ENCODE data around the gene SCG2. TPM values are rescaled to one million over a fixed set of nuclear protein-coding genes. Genes with fewer than 3 reads are reported as not detected.

SCG2 gene
- total RNA-seq, 1 donor from 2014 or later, result 5.6 TPM

DNA sequence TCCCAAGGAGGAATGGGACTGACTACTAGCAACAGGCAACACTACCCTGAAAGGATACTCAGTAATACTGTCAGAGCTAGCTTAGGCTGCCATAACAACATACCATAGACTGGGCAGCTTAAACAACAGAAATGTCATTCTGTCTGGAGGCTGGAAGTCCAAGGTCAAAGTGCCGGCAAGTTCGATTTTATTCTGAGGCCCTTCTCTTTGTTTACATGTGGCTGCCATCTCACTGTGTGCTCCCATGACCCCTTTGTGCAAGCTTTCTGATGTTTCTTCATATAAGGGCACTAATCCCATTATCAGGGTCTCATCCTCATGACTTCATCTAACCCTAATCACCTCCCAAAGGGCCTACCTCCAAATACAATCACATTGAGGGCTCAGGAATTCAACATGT is 30.7 kb upstream of the SCG2 start:
- Histone ChIP-seq H3K4me2 (ENCODE audit: low read length) (no peak overlapping the region), H3K9me3 (ENCODE audit: insufficient read depth, low read depth, low read length) (no peaks in the 10 kb centered on the region), H3K79me2 (ENCODE audit: insufficient read depth, low read length) (no peaks in the 10 kb centered on the region), H3K9ac (ENCODE audit: low read length) (no peak overlapping the region), H3K27me3 (ENCODE audit: insufficient read depth, low read length) (peaks cover 2% of the 10 kb centered on the region), H3K36me3 (ENCODE audit: insufficient read depth, low read length) (no peaks in the 10 kb centered on the region), H2AFZ (ENCODE audit: low read depth, low read length) (no peak overlapping the region), H4K20me1 (ENCODE audit: insufficient read depth, low read length) (no peaks in the 10 kb centered on the region), H3K4me1 (ENCODE audit: insufficient read depth, low read length) (no peaks in the 10 kb centered on the region), H3K4me3 (ENCODE audit: insufficient read depth, low read depth, low read length) (no peak overlapping the region), H3K27ac (ENCODE audit: low read depth, low read length) (no peak overlapping the region)
- DNase-seq (ENCODE audit: low read depth), result no peak
- H3K4me3 Mint-ChIP-seq (ENCODE audit: unreplicated experiment), result no peak overlapping the region
- TF ChIP-seq, protein P1, sequence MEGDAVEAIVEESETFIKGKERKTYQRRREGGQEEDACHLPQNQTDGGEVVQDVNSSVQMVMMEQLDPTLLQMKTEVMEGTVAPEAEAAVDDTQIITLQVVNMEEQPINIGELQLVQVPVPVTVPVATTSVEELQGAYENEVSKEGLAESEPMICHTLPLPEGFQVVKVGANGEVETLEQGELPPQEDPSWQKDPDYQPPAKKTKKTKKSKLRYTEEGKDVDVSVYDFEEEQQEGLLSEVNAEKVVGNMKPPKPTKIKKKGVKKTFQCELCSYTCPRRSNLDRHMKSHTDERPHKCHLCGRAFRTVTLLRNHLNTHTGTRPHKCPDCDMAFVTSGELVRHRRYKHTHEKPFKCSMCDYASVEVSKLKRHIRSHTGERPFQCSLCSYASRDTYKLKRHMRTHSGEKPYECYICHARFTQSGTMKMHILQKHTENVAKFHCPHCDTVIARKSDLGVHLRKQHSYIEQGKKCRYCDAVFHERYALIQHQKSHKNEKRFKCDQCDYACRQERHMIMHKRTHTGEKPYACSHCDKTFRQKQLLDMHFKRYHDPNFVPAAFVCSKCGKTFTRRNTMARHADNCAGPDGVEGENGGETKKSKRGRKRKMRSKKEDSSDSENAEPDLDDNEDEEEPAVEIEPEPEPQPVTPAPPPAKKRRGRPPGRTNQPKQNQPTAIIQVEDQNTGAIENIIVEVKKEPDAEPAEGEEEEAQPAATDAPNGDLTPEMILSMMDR (IDR thresholded peaks at IDR 0.05; ENCODE audit: insufficient read depth, low read depth, low read length), result no peak
- TF ChIP-seq EZH2 (IDR thresholded peaks at IDR 0.05; ENCODE audit: insufficient read depth, low read length), result no peak
- peaks cover 7% of the 10 kb centered on the region for H3K27me3 Mint-ChIP-seq (ENCODE audit: low read depth, unreplicated experiment)
- H3K36me3 Mint-ChIP-seq (ENCODE audit: low read depth, unreplicated experiment), result peaks cover 2% of the 10 kb centered on the region
- H3K27ac Mint-ChIP-seq (ENCODE audit: unreplicated experiment), result no peak overlapping the region
- peaks cover 8% of the 10 kb centered on the region for H3K4me1 Mint-ChIP-seq (ENCODE audit: low read depth, unreplicated experiment)
- no peak for FAIRE-seq
- no peaks in the 10 kb centered on the region for H3K9me3 Mint-ChIP-seq (ENCODE audit: unreplicated experiment)

DNA sequence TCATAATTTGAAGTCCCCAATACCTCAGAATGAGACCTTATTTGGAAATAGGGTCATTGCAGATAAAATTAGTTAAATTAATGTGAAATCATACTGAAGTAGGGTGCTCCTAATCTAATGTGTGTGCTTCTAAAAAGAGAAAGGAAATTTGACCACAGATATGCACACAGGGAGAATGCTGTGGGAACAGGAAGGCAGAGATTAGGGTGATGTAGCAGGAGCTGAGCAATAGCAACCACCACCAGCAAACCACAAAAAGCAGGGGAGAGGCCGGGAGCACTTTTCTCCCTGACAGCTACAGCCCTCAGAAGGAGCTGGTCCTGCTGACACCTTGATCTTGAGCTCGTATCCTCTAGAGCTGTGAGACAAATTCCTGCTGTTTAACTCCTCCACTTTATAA is 24.6 kb upstream of the SCG2 start:
- Histone ChIP-seq H3K4me2 (ENCODE audit: low read length) (peak overlapping the region; percentile 48), H2AFZ (ENCODE audit: low read depth, low read length) (no peak overlapping the region), H3K4me1 (ENCODE audit: insufficient read depth, low read length) (peaks cover 14% of the 10 kb centered on the region), H3K27ac (ENCODE audit: low read depth, low read length) (peak overlapping the region; percentile 11), H3K27me3 (ENCODE audit: insufficient read depth, low read length) (peaks cover 2% of the 10 kb centered on the region), H4K20me1 (ENCODE audit: insufficient read depth, low read length) (no peaks in the 10 kb centered on the region), H3K79me2 (ENCODE audit: insufficient read depth, low read length) (no peaks in the 10 kb centered on the region), H3K9me3 (ENCODE audit: insufficient read depth, low read depth, low read length) (no peaks in the 10 kb centered on the region), H3K9ac (ENCODE audit: low read length) (no peak overlapping the region), H3K4me3 (ENCODE audit: insufficient read depth, low read depth, low read length) (no peak overlapping the region), H3K36me3 (ENCODE audit: insufficient read depth, low read length) (no peaks in the 10 kb centered on the region)
- FAIRE-seq (peak; percentile 94), DNase-seq (ENCODE audit: low read depth) (peak; percentile 96)
- Mint-ChIP-seq H3K4me1 (ENCODE audit: low read depth, unreplicated experiment) (peaks cover 23% of the 10 kb centered on the region), H3K27me3 (ENCODE audit: low read depth, unreplicated experiment) (peaks cover 14% of the 10 kb centered on the region), H3K9me3 (ENCODE audit: unreplicated experiment) (no peaks in the 10 kb centered on the region), H3K27ac (ENCODE audit: unreplicated experiment) (peak overlapping the region; percentile 48), H3K36me3 (ENCODE audit: low read depth, unreplicated experiment) (no peaks in the 10 kb centered on the region), H3K4me3 (ENCODE audit: unreplicated experiment) (no peak overlapping the region)
- no peak for TF ChIP-seq EZH2 (IDR thresholded peaks at IDR 0.05; ENCODE audit: insufficient read depth, low read length)
- TF ChIP-seq, protein P1 (IDR thresholded peaks at IDR 0.05; ENCODE audit: insufficient read depth, low read depth, low read length), result no peak

GRCh38 chr2:223625652-223626051 is 23.5 kb upstream of the SCG2 start:
- TF ChIP-seq, protein P1 (IDR thresholded peaks at IDR 0.05; ENCODE audit: insufficient read depth, low read depth, low read length), result no peak
- no peak for TF ChIP-seq EZH2 (IDR thresholded peaks at IDR 0.05; ENCODE audit: insufficient read depth, low read length)
- no peak overlapping the region for H3K4me3 Mint-ChIP-seq (ENCODE audit: unreplicated experiment)
- peaks cover 2% of the 10 kb centered on the region for H3K27me3 ChIP-seq (ENCODE audit: insufficient read depth, low read length)
- FAIRE-seq (peak; percentile 70), DNase-seq (ENCODE audit: low read depth) (no peak)
- no peak overlapping the region for H3K4me2 ChIP-seq (ENCODE audit: low read length)
- peak overlapping the region; percentile 91 for H3K27ac Mint-ChIP-seq (ENCODE audit: unreplicated experiment)
- no peak overlapping the region for H3K27ac ChIP-seq (ENCODE audit: low read depth, low read length)
- H3K9ac ChIP-seq (ENCODE audit: low read length), result no peak overlapping the region
- no peaks in the 10 kb centered on the region for H3K36me3 Mint-ChIP-seq (ENCODE audit: low read depth, unreplicated experiment)
- no peaks in the 10 kb centered on the region for H3K9me3 Mint-ChIP-seq (ENCODE audit: unreplicated experiment)
- H3K4me3 ChIP-seq (ENCODE audit: insufficient read depth, low read depth, low read length), result no peak overlapping the region
- H3K79me2 ChIP-seq (ENCODE audit: insufficient read depth, low read length), result no peaks in the 10 kb centered on the region
- H3K4me1 ChIP-seq (ENCODE audit: insufficient read depth, low read length), result peaks cover 14% of the 10 kb centered on the region
- H3K36me3 ChIP-seq (ENCODE audit: insufficient read depth, low read length), result no peaks in the 10 kb centered on the region
- peaks cover 23% of the 10 kb centered on the region for H3K4me1 Mint-ChIP-seq (ENCODE audit: low read depth, unreplicated experiment)
- H3K27me3 Mint-ChIP-seq (ENCODE audit: low read depth, unreplicated experiment), result peaks cover 16% of the 10 kb centered on the region
- H2AFZ ChIP-seq (ENCODE audit: low read depth, low read length), result no peak overlapping the region
- H4K20me1 ChIP-seq (ENCODE audit: insufficient read depth, low read length), result no peaks in the 10 kb centered on the region
- H3K9me3 ChIP-seq (ENCODE audit: insufficient read depth, low read depth, low read length), result no peaks in the 10 kb centered on the region
